Psoas muscle (tissue), 8 donors: ENCODE data around the gene TNIK. TPM values are rescaled to one million over a fixed set of nuclear protein-coding genes. Genes with fewer than 3 reads are reported as not detected.

Experiments used
- ATAC-seq, 4 donors: fragments of 200-7000 bp; cut with Tn5 transposase; one replicate each; pipeline ENCODE4 v1.9.1; 2020; ENCODE audit warnings: moderate library complexity in 3 of 4, mild to moderate bottlenecking in 2 of 4
- DNase-seq, 2 donors: peaks; one replicate each; pipeline ENCODE4 v3.0.0-alpha.2; 2020
- H3K27ac ChIP-seq: fragments of 200-600 bp; one replicate; pipeline ENCODE4 v1.8.0; 2022
- H3K27me3 ChIP-seq, 3 donors: fragments of 200-600 bp in 1 of 3; one replicate each; pipeline versions ENCODE4 v1.6.1 to v1.8.0; 2013 to 2022; ENCODE audit warnings: low read length in 2 of 3, mild to moderate bottlenecking in 2 of 3, moderate library complexity in 1 of 3; ENCODE audit not compliant: insufficient read depth in 3 of 3
- H3K36me3 ChIP-seq, 2 donors: fragments of 200-600 bp in 1 of 2; one replicate each; pipeline versions ENCODE4 v1.6.1 to v1.8.0; 2013 to 2022; ENCODE audit warnings: low read depth in 1 of 2, mild to moderate bottlenecking in 1 of 2, moderate library complexity in 1 of 2; ENCODE audit not compliant: insufficient read depth in 1 of 2
- H3K4me1 ChIP-seq: fragments of 200-600 bp; one replicate; pipeline ENCODE4 v1.8.0; 2022
- H3K4me3 ChIP-seq: fragments of 200-600 bp; one replicate; pipeline ENCODE4 v1.8.0; 2022; ENCODE audit warnings: mild to moderate bottlenecking
- H3K9me3 ChIP-seq: fragments of 200-600 bp; one replicate; pipeline ENCODE4 v1.8.0; 2022
- WGBS, 3 donors: extraction: QIAGEN DNeasy Blood & Tissue Kit; methylation state at CpG; one replicate each; pipeline versions ENCODE4 v1.1.6 to v1.1.7; 2013; 5-methylcytosine and 5-hydroxymethylcytosine counted together
- intact Hi-C, 2 donors: fragments of 100-400 bp; cut with DNase I; formaldehyde crosslinking; loops; one replicate each; pipeline versions ENCODE4 v1.11.0 to v1.14.2; 2022
- polyA plus RNA-seq, 3 donors: library from polyadenylated mRNA; stranded (reverse); fragments of 200-250 nt; gene quantifications; one replicate each; pipeline ENCODE4 v1.2.3, GENCODE V29; 2013
- total RNA-seq, 4 donors: library from RNA; stranded (reverse); fragmentation: NEBNext Ultra II Directional in 2 of 4; extraction: Animal tissue kit (Norgen Biotek cat#: 25700) in 2 of 4; gene quantifications; one replicate each; pipeline versions ENCODE4 v1.2.1 to v1.2.4, GENCODE V29; 2021 to 2023
- TF ChIP-seq, protein P1 (sequence below): fragments of 200-600 bp; IDR thresholded peaks from one replicate; pipeline ENCODE4 v1.8.0; 2022; ENCODE audit warnings: antibody characterized with exemption
- donor health status: healthy with polysubstance abuse.
- donor health status: DM: no; HTN: no; CAD: no; lungs with moderate emphysema.
- donor health status: Bipolar disorder and iron deficiency.
- donor health status: healthy.
- donor health status: DM: yes; HTN: yes; CAD: no.
- donor health status: DM: no; HTN: no; CAD: no.
- donor health status: DM: no; HTN: no; CAD: no.
- donor health status: DM: yes; HTN: yes; CAD: no.

TNIK gene
- total and polyA plus RNA-seq, 7 donors = 9.9 to 32.4 (median 12.5) TPM

DNA sequence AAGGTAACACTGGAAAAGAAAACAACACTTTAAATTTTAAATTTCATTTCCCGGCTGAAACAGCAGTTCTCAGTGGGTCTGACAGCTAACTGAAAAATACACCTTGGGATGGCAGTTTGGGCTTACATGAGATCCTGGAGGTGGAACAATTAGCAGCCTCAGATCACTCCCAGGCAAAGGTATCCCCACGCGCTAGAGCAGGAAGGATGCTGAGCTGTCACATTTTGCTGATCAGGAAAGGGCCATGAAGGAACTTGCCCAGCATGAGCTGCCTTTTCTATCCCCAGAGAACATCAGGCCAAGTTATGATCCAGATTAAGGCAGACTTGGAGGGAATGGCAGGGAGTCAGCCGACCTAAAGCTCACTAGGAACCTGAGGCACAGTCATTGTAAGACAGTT, 228.8 kb downstream of the TNIK start:
- no peak overlapping the region for H3K4me3 ChIP-seq
- TF ChIP-seq, protein P1, sequence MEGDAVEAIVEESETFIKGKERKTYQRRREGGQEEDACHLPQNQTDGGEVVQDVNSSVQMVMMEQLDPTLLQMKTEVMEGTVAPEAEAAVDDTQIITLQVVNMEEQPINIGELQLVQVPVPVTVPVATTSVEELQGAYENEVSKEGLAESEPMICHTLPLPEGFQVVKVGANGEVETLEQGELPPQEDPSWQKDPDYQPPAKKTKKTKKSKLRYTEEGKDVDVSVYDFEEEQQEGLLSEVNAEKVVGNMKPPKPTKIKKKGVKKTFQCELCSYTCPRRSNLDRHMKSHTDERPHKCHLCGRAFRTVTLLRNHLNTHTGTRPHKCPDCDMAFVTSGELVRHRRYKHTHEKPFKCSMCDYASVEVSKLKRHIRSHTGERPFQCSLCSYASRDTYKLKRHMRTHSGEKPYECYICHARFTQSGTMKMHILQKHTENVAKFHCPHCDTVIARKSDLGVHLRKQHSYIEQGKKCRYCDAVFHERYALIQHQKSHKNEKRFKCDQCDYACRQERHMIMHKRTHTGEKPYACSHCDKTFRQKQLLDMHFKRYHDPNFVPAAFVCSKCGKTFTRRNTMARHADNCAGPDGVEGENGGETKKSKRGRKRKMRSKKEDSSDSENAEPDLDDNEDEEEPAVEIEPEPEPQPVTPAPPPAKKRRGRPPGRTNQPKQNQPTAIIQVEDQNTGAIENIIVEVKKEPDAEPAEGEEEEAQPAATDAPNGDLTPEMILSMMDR = no peak
- H3K27me3 ChIP-seq = no peaks in the 10 kb centered on the region
- H3K9me3 ChIP-seq = no peaks in the 10 kb centered on the region
- peaks cover 16% of the 10 kb centered on the region for H3K4me1 ChIP-seq
- intact Hi-C loops = no loop called here
- no peak overlapping the region for H3K27ac ChIP-seq
- peaks cover 0 to 12% of the 10 kb centered on the region in 2 donors for H3K36me3 ChIP-seq
- DNase-seq (no peak), ATAC-seq (no peak)
- 80 to 86% (median 80%) methylated on average over 4 of the region's 4 CpGs for WGBS, 3 donors

DNA sequence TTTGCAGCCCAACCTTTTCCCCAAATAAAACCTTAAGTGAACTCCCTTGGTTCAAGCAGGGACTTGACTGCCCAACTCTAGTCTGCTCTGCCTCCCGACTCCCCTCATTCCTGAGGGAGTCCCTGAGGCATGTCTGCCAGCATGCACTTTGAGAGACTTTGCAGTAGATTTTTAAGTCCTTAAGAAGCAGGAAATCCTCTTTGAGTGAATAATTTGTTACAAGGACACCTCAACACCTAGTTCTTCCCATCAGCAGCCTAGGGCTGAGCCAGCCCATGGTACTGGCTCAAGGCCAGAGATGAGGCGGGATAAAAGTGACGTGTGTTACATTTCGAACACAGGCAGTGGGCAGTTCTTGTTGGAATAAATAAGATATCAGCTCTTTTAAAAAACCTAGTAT, 229.3 kb downstream of the TNIK start:
- WGBS, 3 donors = 47 to 52% (median 51%) methylated on average over 4 of the region's 4 CpGs
- Histone ChIP-seq H3K36me3 (peaks cover 0 to 12% of the 10 kb centered on the region in 2 donors), H3K9me3 (no peaks in the 10 kb centered on the region), H3K27ac (no peak overlapping the region), H3K27me3 (no peaks in the 10 kb centered on the region), H3K4me1 (peaks cover 11% of the 10 kb centered on the region), H3K4me3 (no peak overlapping the region)
- intact Hi-C loops = no loop called here
- no peak for ATAC-seq
- TF ChIP-seq, protein P1 = no peak
- no peak for DNase-seq

DNA sequence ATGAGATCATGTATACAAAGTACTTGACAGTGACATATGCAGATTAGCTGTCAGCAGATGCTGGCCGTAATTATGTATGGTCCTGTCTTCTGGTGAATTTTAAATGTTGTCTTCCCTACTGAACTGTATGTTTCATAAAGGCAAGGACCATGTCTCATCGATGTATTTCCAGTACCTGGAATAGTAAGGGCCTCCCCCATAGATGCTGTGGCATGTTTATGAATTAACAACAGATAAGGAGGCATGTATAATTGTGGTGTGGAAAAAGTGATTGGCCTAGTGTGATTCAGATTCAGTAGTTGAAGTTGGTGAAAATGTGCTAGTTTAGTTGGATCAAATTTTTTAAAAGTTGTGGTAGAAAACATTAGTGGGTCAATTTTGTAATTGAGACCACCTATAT, 231.0 kb downstream of the TNIK start:
- TF ChIP-seq, protein P1 = no peak
- H3K4me1 ChIP-seq = peaks cover 3% of the 10 kb centered on the region
- peaks cover 0 to 12% of the 10 kb centered on the region in 2 donors for H3K36me3 ChIP-seq
- H3K4me3 ChIP-seq = no peak overlapping the region
- 95 to 96% (median 96%) methylated on average over 2 of the region's 2 CpGs for WGBS, 3 donors
- DNase-seq (no peak), ATAC-seq (no peak)
- no peak overlapping the region for H3K27ac ChIP-seq
- no peaks in the 10 kb centered on the region for H3K9me3 ChIP-seq
- intact Hi-C loops = no loop called here
- no peaks in the 10 kb centered on the region for H3K27me3 ChIP-seq

DNA sequence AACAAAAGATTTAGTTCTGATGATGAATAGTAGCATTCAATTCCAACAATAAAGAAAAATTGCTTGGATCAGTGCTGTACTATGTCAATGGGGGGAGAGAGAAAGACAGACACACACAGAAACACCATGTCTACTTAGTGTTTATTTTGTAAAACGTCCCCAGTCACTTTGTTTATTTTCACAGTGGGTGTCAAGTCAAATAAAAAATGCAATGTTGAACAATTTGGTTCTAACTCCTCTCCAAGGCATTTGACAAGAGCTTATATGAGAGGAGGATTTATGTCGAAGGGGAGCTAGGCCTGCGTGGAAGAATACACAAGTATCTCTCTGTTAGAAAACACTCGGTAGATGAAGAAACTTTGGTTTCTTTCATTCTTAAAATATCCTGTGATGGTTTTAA, 232.0 kb downstream of the TNIK start:
- intact Hi-C loops = no loop called here
- WGBS, 3 donors = 67 to 82% (median 74%) methylated on average over 4 of the region's 4 CpGs
- H3K9me3 ChIP-seq = no peaks in the 10 kb centered on the region

DNA sequence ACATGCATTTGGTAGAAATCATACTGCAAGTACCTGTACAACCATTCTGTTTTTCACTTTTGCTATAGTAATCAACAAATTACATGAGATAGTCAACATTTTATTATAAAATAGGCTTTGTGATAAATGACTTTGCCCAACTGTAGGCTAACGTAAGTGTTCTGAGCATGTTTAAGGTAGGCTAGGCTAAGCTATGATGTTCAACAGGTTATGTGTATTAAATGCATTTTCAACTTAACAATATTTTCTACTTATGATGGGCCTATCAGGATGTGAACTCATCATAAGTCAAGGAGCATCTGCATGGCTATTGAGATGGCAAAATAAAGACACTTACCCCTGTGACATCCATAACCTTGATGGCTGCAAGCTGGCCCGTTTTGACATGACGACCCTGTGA, 232.4 kb downstream of the TNIK start:
- H3K36me3 ChIP-seq = peaks cover 0 to 12% of the 10 kb centered on the region in 2 donors
- no peak overlapping the region for H3K4me3 ChIP-seq
- no peaks in the 10 kb centered on the region for H3K27me3 ChIP-seq
- 86 to 93% (median 92%) methylated on average over 3 of the region's 3 CpGs for WGBS, 3 donors
- DNase-seq (no peak), ATAC-seq (no peak)
- no peaks in the 10 kb centered on the region for H3K9me3 ChIP-seq
- H3K27ac ChIP-seq = no peak overlapping the region
- H3K4me1 ChIP-seq = peaks cover 12% of the 10 kb centered on the region
- intact Hi-C loops = no loop called here
- TF ChIP-seq, protein P1 = no peak

More for the DNA sequence above, 232.0 kb downstream of the TNIK start:
- Histone ChIP-seq H3K27me3 (no peaks in the 10 kb centered on the region), H3K36me3 (peaks cover 0 to 12% of the 10 kb centered on the region in 2 donors), H3K4me3 (no peak overlapping the region), H3K4me1 (peaks cover 8% of the 10 kb centered on the region), H3K27ac (no peak overlapping the region)
- TF ChIP-seq, protein P1 = no peak
- ATAC-seq (no peak), DNase-seq (no peak)
